ENCODE data around the gene TSPAN14. TPM values are rescaled to one million over a fixed set of nuclear protein-coding genes. Genes with fewer than 3 reads are reported as not detected.

Gene TSPAN14
- total RNA-seq, 3 donors from 2014 or later (not counting 1 experiment from before 2014, with no cell fraction given), result 126 to 180 (median 173) TPM

GRCh38 chr10:80427541-80427940 is 26.6 kb upstream of the TSPAN14 start:
- H3K9me3 Mint-ChIP-seq, result no peaks in the 10 kb centered on the region
- no peaks in the 10 kb centered on the region for H3K36me3 ChIP-seq (ENCODE audit: control insufficient read depth, insufficient read depth, low read length)
- no peak overlapping the region for H3K27ac ChIP-seq (ENCODE audit: low read length)
- no peaks in the 10 kb centered on the region for H3K36me3 Mint-ChIP-seq
- no peak overlapping the region for H3K4me3 ChIP-seq (ENCODE audit: low read length)
- intact Hi-C loops (cut with micrococcal nuclease), result no loop called here
- H3K4me1 ChIP-seq (ENCODE audit: control insufficient read depth, insufficient read depth, low read length), result no peaks in the 10 kb centered on the region
- DNase-seq (no peak), ATAC-seq (no peak)
- H3K27me3 ChIP-seq (ENCODE audit: control insufficient read depth, insufficient read depth, low read length), result no peaks in the 10 kb centered on the region
- no peak overlapping the region for H3K4me3 Mint-ChIP-seq
- no peaks in the 10 kb centered on the region for H3K27me3 Mint-ChIP-seq (ENCODE audit: low read depth in 2 of 2)
- no peak for TF ChIP-seq CTCF (IDR thresholded peaks at IDR 0.05)
- H3K9me3 ChIP-seq (ENCODE audit: control insufficient read depth, insufficient read depth, low read length), result no peaks in the 10 kb centered on the region
- H3K27ac Mint-ChIP-seq, result no peak overlapping the region
- H3K4me1 Mint-ChIP-seq, result no peaks in the 10 kb centered on the region
- 100% methylated on average over 2 of the region's 2 CpGs for WGBS (ENCODE audit: insufficient coverage)

- Mint-ChIP-seq H3K4me1 (no peaks in the 10 kb centered on the region), H3K4me3 (no peak overlapping the region), H3K27me3 (ENCODE audit: low read depth in 2 of 2) (no peaks in the 10 kb centered on the region), H3K36me3 (no peaks in the 10 kb centered on the region), H3K9me3 (no peaks in the 10 kb centered on the region), H3K27ac (no peak overlapping the region)
- TF ChIP-seq CTCF (IDR thresholded peaks at IDR 0.05), result no peak
- H3K36me3 ChIP-seq (ENCODE audit: control insufficient read depth, insufficient read depth, low read length), result no peaks in the 10 kb centered on the region
- H3K4me1 ChIP-seq (ENCODE audit: control insufficient read depth, insufficient read depth, low read length), result no peaks in the 10 kb centered on the region
- H3K27ac ChIP-seq (ENCODE audit: low read length), result no peak overlapping the region
- no peak overlapping the region for H3K4me3 ChIP-seq (ENCODE audit: low read length)
- intact Hi-C loops (cut with micrococcal nuclease), result no loop called here
- no peak for DNase-seq
- no peak for ATAC-seq
- H3K9me3 ChIP-seq (ENCODE audit: control insufficient read depth, insufficient read depth, low read length), result no peaks in the 10 kb centered on the region
- no peaks in the 10 kb centered on the region for H3K27me3 ChIP-seq (ENCODE audit: control insufficient read depth, insufficient read depth, low read length)
- 84% methylated on average over 9 of the region's 9 CpGs for WGBS (ENCODE audit: insufficient coverage)
Observed at GRCh38 chr10:80429521-80429973, 24.6 kb upstream of the TSPAN14 start.

GRCh38 chr10:80433134-80433533 is 21.0 kb upstream of the TSPAN14 start:
- Histone ChIP-seq H3K9me3 (ENCODE audit: control insufficient read depth, insufficient read depth, low read length) (no peaks in the 10 kb centered on the region), H3K4me1 (ENCODE audit: control insufficient read depth, insufficient read depth, low read length) (no peaks in the 10 kb centered on the region), H3K27me3 (ENCODE audit: control insufficient read depth, insufficient read depth, low read length) (no peaks in the 10 kb centered on the region), H3K36me3 (ENCODE audit: control insufficient read depth, insufficient read depth, low read length) (no peaks in the 10 kb centered on the region), H3K4me3 (ENCODE audit: low read length) (no peak overlapping the region), H3K27ac (ENCODE audit: low read length) (no peak overlapping the region)
- WGBS (ENCODE audit: insufficient coverage), result 93% methylated on average over 3 of the region's 3 CpGs
- DNase-seq (no peak), ATAC-seq (no peak)
- TF ChIP-seq CTCF (IDR thresholded peaks at IDR 0.05), result no peak
- Mint-ChIP-seq H3K36me3 (no peaks in the 10 kb centered on the region), H3K9me3 (no peaks in the 10 kb centered on the region), H3K4me1 (no peaks in the 10 kb centered on the region), H3K27me3 (ENCODE audit: low read depth in 2 of 2) (peaks cover 6 to 16% of the 10 kb centered on the region in 2 donors), H3K4me3 (no peak overlapping the region), H3K27ac (no peak overlapping the region)
- intact Hi-C loops (cut with micrococcal nuclease), result no loop called here

- H3K27ac ChIP-seq (ENCODE audit: low read length), result no peak overlapping the region
- H3K36me3 ChIP-seq (ENCODE audit: control insufficient read depth, insufficient read depth, low read length), result no peaks in the 10 kb centered on the region
- H3K4me1 ChIP-seq (ENCODE audit: control insufficient read depth, insufficient read depth, low read length), result no peaks in the 10 kb centered on the region
- intact Hi-C loops (cut with micrococcal nuclease), result no loop called here
- no peak for TF ChIP-seq CTCF (IDR thresholded peaks at IDR 0.05)
- H3K4me3 Mint-ChIP-seq, result no peak overlapping the region
- H3K4me1 Mint-ChIP-seq, result no peaks in the 10 kb centered on the region
- DNase-seq (no peak), ATAC-seq (no peak)
- WGBS (ENCODE audit: insufficient coverage), result 86% methylated on average over 5 of the region's 6 CpGs
- H3K9me3 Mint-ChIP-seq, result no peaks in the 10 kb centered on the region
- H3K36me3 Mint-ChIP-seq, result no peaks in the 10 kb centered on the region
- H3K4me3 ChIP-seq (ENCODE audit: low read length), result no peak overlapping the region
- no peak overlapping the region for H3K27ac Mint-ChIP-seq
- no peaks in the 10 kb centered on the region for H3K27me3 ChIP-seq (ENCODE audit: control insufficient read depth, insufficient read depth, low read length)
- H3K27me3 Mint-ChIP-seq (ENCODE audit: low read depth in 2 of 2), result peaks cover 6 to 23% of the 10 kb centered on the region in 2 donors
- no peaks in the 10 kb centered on the region for H3K9me3 ChIP-seq (ENCODE audit: control insufficient read depth, insufficient read depth, low read length)
Observed at GRCh38 chr10:80436446-80437098, 17.5 kb upstream of the TSPAN14 start.
